Measurements from ENCODE around the gene GATB.

GATB gene

DNA sequence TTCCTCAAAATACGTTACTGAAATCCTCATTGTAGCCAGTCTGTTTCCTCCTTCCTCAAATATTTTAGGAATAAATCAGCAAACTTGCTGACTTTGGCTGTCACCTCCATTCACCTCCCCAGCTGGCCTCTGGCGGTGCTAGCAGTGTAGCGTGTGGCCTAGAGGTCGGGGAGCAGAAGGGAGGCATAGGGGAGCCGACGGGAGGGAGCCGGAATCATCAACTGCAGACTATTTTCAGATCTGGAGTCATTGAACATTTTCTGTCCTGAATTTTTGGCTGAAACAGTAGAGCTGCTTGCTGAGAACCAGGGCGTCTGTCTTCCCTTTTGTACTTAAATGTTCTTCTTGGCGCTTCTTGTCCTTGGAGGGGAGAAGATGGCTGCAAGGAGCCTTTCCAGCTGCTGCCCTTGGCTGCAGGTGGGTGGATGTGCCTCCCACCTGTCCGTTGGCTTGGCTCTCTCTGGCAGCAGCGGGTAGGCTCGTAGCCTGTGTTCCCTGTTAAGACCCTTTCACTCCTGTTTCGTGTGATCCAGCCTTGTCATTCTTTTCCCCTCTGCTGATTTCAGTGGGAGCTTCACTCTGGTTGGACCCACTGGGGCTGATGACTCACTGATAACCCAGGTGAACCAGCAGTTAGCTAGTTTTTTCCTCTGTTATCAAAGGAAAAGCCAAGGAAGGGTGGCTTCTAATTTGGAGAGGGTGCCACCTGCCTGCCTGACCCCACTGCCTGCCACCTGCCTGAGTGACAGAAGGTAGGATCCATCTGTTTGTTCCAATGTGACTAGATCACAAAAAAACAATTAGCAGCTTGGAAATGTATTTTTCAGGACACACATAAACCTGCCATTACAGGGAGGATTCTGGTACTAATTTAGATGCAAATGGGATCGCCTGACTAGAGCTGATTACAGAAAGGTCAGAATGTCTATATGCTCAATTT is 135.9 kb downstream of the GATB start:
- TF ChIP-seq, protein P1, sequence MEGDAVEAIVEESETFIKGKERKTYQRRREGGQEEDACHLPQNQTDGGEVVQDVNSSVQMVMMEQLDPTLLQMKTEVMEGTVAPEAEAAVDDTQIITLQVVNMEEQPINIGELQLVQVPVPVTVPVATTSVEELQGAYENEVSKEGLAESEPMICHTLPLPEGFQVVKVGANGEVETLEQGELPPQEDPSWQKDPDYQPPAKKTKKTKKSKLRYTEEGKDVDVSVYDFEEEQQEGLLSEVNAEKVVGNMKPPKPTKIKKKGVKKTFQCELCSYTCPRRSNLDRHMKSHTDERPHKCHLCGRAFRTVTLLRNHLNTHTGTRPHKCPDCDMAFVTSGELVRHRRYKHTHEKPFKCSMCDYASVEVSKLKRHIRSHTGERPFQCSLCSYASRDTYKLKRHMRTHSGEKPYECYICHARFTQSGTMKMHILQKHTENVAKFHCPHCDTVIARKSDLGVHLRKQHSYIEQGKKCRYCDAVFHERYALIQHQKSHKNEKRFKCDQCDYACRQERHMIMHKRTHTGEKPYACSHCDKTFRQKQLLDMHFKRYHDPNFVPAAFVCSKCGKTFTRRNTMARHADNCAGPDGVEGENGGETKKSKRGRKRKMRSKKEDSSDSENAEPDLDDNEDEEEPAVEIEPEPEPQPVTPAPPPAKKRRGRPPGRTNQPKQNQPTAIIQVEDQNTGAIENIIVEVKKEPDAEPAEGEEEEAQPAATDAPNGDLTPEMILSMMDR (IDR thresholded peaks at IDR 0.05; ENCODE audit: insufficient read depth, low read length, missing control alignments), result no peak
- DNase-seq (ENCODE audit: low read depth, low spot score), result no peak
- no peak overlapping the region for H3K4me3 ChIP-seq (ENCODE audit: low read depth, low read length)
- ChIA-PET POLR2A (no interaction called here), CTCF (interaction anchor here (1.2 to 2.5 kb wide), 4 partner anchors 13 to 20 kb away, joined by 3 to 10 read pairs (median 4); no protein-coding TSS in a partner anchor)

All from AG04449 (cell line).